HCT116 (cell line): ENCODE data around the gene FAM131C. TPM values are rescaled to one million over a fixed set of nuclear protein-coding genes. Genes with fewer than 3 reads are reported as not detected.

Experiments used
- ATAC-seq: fragments of 200-7000 bp; cut with Tn5 transposase; 2 replicates; pipeline ENCODE4 v1.9.1; 2020; ENCODE audit warnings: mild to moderate bottlenecking, moderate library complexity
- BruUV-seq: library from RNA; stranded (reverse); fragments of 400-500 nt; replicated peaks from 2 replicates; lab custom pipeline; 2021; lab: Mats Ljungman, UMichigan
- CTCF ChIA-PET: fragments of 300-600 bp; sonication (Branson Sonifier 250); formaldehyde crosslinking; loops from one replicate; lab custom pipeline; 2021; ENCODE audit warnings: antibody characterized with exemption; lab: Charles Lee
- POLR2A ChIA-PET: fragments of 300-600, 350-600 bp; sonication (Branson Sonifier 250); formaldehyde crosslinking; loops from one replicate; lab custom pipeline; 2021; ENCODE audit warnings: antibody characterized with exemption; lab: Charles Lee
- RAD21 ChIA-PET, 2 experiments: fragments of 300-600 bp; sonication (Branson Sonifier 250); formaldehyde crosslinking; loops; one replicate each; lab custom pipeline; 2023; ENCODE audit warnings: low total read pairs in 2 of 2; ENCODE audit not compliant: uncharacterized antibody in 2 of 2, unreplicated experiment in 2 of 2, low non-redundant PET in 1 of 2; lab: Charles Lee
- DNase-seq: peaks from one replicate; pipeline ENCODE4 v3.0.0-alpha.2; 2010; ENCODE audit warnings: low read depth, low spot score
- H2AFZ ChIP-seq: fragments of 200-600 bp; shearing (Covaris generic), sonication (generic); 2 replicates; pipeline ENCODE4 v1.6.1; 2017; ENCODE audit warnings: low read depth, mixed run types, mixed read lengths, antibody characterized with exemption, low read length; ENCODE audit not compliant: poor library complexity, severe bottlenecking
- H3K27ac ChIP-seq: 2 replicates; pipeline ENCODE4 v1.5.1; 2012; ENCODE audit warnings: low read depth, low read length
- H3K27me3 ChIP-seq: fragments of 200-600 bp; sonication (generic); 2 replicates; pipeline ENCODE4 v1.6.1; 2016; ENCODE audit warnings: mixed run types, low read length, mixed read lengths; ENCODE audit not compliant: insufficient read depth
- H3K36me3 ChIP-seq, 2 experiments: fragments of 200-500 bp in 1 of 2; fragments of 200-600 bp in 1 of 2; sonication (Bioruptor generic) in 1 of 2; sonication (generic) in 1 of 2; 2 replicates each; pipeline versions ENCODE4 v1.5.1 to v1.6.1; 2014 to 2016; ENCODE audit warnings: low read length in 2 of 2, inconsistent platforms in 1 of 2, mixed read lengths in 1 of 2, mixed run types in 1 of 2; ENCODE audit not compliant: insufficient read depth in 2 of 2, control insufficient read depth in 1 of 2
- H3K4me1 ChIP-seq, 2 experiments: fragments of 200-600 bp in 1 of 2; sonication (generic) in 1 of 2; 2 replicates each; pipeline versions ENCODE4 v1.5.1 to v1.6.1; 2012 to 2017; ENCODE audit warnings: low read length in 2 of 2, inconsistent platforms in 1 of 2, mild to moderate bottlenecking in 1 of 2, mixed read lengths in 1 of 2, mixed run types in 1 of 2, moderate library complexity in 1 of 2; ENCODE audit not compliant: insufficient read depth in 2 of 2, control insufficient read depth in 1 of 2
- H3K4me2 ChIP-seq: fragments of 200-600 bp; sonication (generic); 2 replicates; pipeline ENCODE4 v1.6.1; 2017; ENCODE audit warnings: mixed run types, low read length, mixed read lengths
- H3K4me3 ChIP-seq, 2 experiments: fragments of 200-600 bp in 1 of 2; sonication (generic) in 1 of 2; replicated peaks in 1 of 2; 2 replicates each; pipeline ENCODE4 v1.5.1; 2011 to 2016; ENCODE audit warnings: low read length in 2 of 2, control low read depth in 1 of 2, low read depth in 1 of 2, mild to moderate bottlenecking in 1 of 2, mixed read lengths in 1 of 2, mixed run types in 1 of 2
- H3K79me2 ChIP-seq: fragments of 200-600 bp; sonication (generic); 2 replicates; pipeline ENCODE4 v1.6.1; 2017; ENCODE audit warnings: mild to moderate bottlenecking, mixed run types, low read length, moderate library complexity, mixed read lengths; ENCODE audit not compliant: insufficient read depth
- H3K9ac ChIP-seq: fragments of 200-600 bp; sonication (generic); 2 replicates; pipeline ENCODE4 v1.6.1; 2016; ENCODE audit warnings: low read length, mixed read lengths
- H3K9me2 ChIP-seq: fragments of 200-600 bp; sonication (generic), shearing (Covaris generic); 2 replicates; pipeline ENCODE4 v1.6.1; 2017; ENCODE audit warnings: mixed run types, mild to moderate bottlenecking, moderate library complexity; ENCODE audit not compliant: insufficient read depth
- H3K9me3 ChIP-seq, 2 experiments: fragments of 200-500 bp in 1 of 2; fragments of 200-600 bp in 1 of 2; sonication (Bioruptor generic) in 1 of 2; sonication (generic) in 1 of 2; 2 replicates each; pipeline ENCODE4 v1.6.1; 2014 to 2017; ENCODE audit warnings: low read length in 2 of 2, mixed read lengths in 2 of 2, inconsistent platforms in 1 of 2, low read depth in 1 of 2, mild to moderate bottlenecking in 1 of 2, mixed run types in 1 of 2, moderate library complexity in 1 of 2; ENCODE audit not compliant: control insufficient read depth in 1 of 2, insufficient read depth in 1 of 2
- H4K20me1 ChIP-seq: fragments of 200-600 bp; sonication (generic), shearing (Covaris generic); 2 replicates; pipeline ENCODE4 v1.6.1; 2017; ENCODE audit warnings: mixed run types, mild to moderate bottlenecking, moderate library complexity; ENCODE audit not compliant: insufficient read depth
- CEBPB ChIP-seq: IDR thresholded peaks from 2 replicates; pipeline ENCODE4 v1.6.1; 2012; ENCODE audit warnings: low read depth
- ELF1 ChIP-seq: IDR thresholded peaks from 2 replicates; pipeline ENCODE4 v1.6.1; 2012; ENCODE audit warnings: low read depth, borderline replicate concordance
- EZH2 ChIP-seq: fragments of 200-600 bp; sonication (generic); IDR thresholded peaks from 2 replicates; pipeline ENCODE4 v1.6.1; 2017; ENCODE audit warnings: antibody characterized with exemption, mixed run types
- FOSL1 ChIP-seq: IDR thresholded peaks from 2 replicates; pipeline ENCODE4 v1.6.1; 2012; ENCODE audit warnings: low read depth
- YY1 ChIP-seq: IDR thresholded peaks from 2 replicates; pipeline ENCODE4 v1.6.1; 2011; ENCODE audit warnings: low read length, low read depth, moderate library complexity, mild to moderate bottlenecking; ENCODE audit not compliant: insufficient replicate concordance; ENCODE audit errors: extremely low read depth
- ZFX ChIP-seq: fragments of 450-650 bp; IDR thresholded peaks from 2 replicates; pipeline ENCODE4 v1.6.1; 2017
- intact Hi-C: fragments of 100-400 bp; cut with micrococcal nuclease; formaldehyde crosslinking; loops from 2 replicates; pipeline ENCODE4 v1.10.0; 2022
- total RNA-seq: library from RNA; stranded (reverse); gene quantifications from one replicate; pipeline ENCODE4 v1.2.1, GENCODE V29; 2021; ENCODE audit not compliant: unreplicated experiment
- TF ChIP-seq, protein P1 (sequence below): IDR thresholded peaks from 2 replicates; pipeline ENCODE4 v1.6.1; 2012

FAM131C gene
- total RNA-seq, 1 experiment from 2014 or later = 11.6 TPM

DNA sequence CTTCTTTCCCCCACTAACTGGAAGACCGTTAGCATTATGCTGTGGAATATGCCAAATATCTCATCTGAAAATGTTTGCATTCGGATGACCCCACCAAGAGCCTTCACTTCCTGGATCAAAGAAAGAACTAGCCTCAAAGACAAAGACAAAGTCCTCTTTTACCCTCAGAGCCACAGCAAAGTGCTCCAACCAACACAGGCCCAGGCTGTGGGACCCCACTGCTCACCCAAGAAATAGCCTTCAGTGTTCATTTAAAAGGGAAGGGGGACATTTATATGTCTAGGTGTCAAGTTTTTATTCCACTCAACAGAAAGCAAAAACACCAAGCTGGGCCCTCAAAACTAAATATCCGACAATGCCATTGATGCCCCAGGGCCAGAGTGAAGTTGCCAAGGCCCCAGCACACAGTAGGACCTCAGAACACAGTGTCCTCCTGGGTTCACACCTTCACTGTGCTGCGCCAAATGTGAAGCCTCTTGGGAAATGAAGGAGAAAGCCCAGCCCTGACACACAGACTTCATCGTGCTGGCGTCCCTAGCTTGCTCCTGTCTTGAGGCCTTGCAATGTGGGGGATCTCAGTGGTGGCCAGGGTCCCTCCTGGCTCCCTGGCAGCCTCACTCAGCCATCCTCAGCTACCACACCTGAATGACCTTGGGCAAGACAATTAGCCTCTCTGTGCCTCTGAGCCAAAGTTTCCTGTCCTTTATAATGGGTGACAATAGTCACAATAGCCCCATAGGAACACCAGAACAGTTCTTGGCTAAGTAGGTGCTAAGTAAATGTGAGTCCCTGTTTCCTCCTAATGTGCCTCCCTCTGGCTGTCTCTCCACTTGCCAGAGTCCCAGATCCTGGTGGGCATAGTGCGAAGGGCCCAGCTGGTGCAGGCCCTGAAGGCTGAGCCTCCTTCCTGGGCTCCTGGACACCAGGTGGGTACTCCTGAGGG lies 18.6 kb downstream of the FAM131C start:
- Histone ChIP-seq H3K36me3 (no peaks in the 10 kb centered on the region), H3K27ac (no peak overlapping the region), H3K79me2 (no peaks in the 10 kb centered on the region), H3K9ac (no peak overlapping the region), H3K4me3 (no peak overlapping the region), H2AFZ (no peak overlapping the region), H3K9me3 (no peaks in the 10 kb centered on the region), H3K4me1 (peaks cover 4 to 9% of the 10 kb centered on the region in 2 experiments; a peak in 3 of 4 replicates), H3K9me2 (no peaks in the 10 kb centered on the region), H4K20me1 (no peaks in the 10 kb centered on the region), H3K27me3 (no peaks in the 10 kb centered on the region), H3K4me2 (no peak overlapping the region)
- ChIA-PET POLR2A (no interaction called here), CTCF (interaction anchor here (1.4 to 1.7 kb wide), 3 partner anchors 13 to 48 kb away, joined by 3 to 5 read pairs (median 4); no protein-coding TSS in a partner anchor), RAD21 (interaction anchor here in 1 of 2 experiments (1.0 kb wide), 1 partner anchor 45 kb away, joined by 3 read pairs; no protein-coding TSS in a partner anchor)
- BruUV-seq = TSS peak; percentile 23
- intact Hi-C loops = no loop called here
- TF ChIP-seq, protein P1, sequence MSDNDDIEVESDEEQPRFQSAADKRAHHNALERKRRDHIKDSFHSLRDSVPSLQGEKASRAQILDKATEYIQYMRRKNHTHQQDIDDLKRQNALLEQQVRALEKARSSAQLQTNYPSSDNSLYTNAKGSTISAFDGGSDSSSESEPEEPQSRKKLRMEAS = no peak
- TF ChIP-seq EZH2 = no peak
- TF ChIP-seq CEBPB = no peak
- TF ChIP-seq YY1 = no peak
- TF ChIP-seq FOSL1 = no peak
- TF ChIP-seq ZFX = no peak
- no peak for TF ChIP-seq ELF1
- DNase-seq (no peak), ATAC-seq (no peak)
